H1 (cell line): ENCODE results near the gene YIPF6. TPM values are rescaled to one million over a fixed set of nuclear protein-coding genes. Genes with fewer than 3 reads are reported as not detected.

Experiments
- CTCF ChIA-PET: fragments of 300-600 bp; sonication (Branson Sonifier 250); formaldehyde crosslinking; loops from one replicate; lab custom pipeline; 2021; ENCODE audit not compliant: partially characterized antibody; lab: Charles Lee
- POLR2A ChIA-PET: fragments of 300-600 bp; sonication (Branson Sonifier 250); formaldehyde crosslinking; loops from one replicate; lab custom pipeline; 2021; ENCODE audit warnings: inconsistent platforms; ENCODE audit not compliant: partially characterized antibody; lab: Charles Lee
- DNase-seq, 2 experiments: peaks; one replicate each; pipeline versions ENCODE4 v3.0.0 to v3.0.0-alpha.2; 2010 to 2022; ENCODE audit warnings: low spot score in 2 of 2, low read depth in 1 of 2, mixed read lengths in 1 of 2
- FAIRE-seq: peaks from 2 replicates; lab custom pipeline; 2011; peaks lifted over from hg19 to GRCh38; lab: Jason Lieb, UNC
- H2AFZ ChIP-seq: 2 replicates; pipeline ENCODE4 v1.8.1; 2012; ENCODE audit warnings: low read length, inconsistent platforms
- H2AK5ac ChIP-seq: 2 replicates; pipeline ENCODE4 v1.6.1; 2013; ENCODE audit warnings: low read depth, low read length
- H2BK120ac ChIP-seq: replicated peaks from 2 replicates; pipeline ENCODE3; 2013; ENCODE audit warnings: low read depth, low read length, inconsistent platforms
- H2BK12ac ChIP-seq: 2 replicates; pipeline ENCODE4 v1.6.1; 2013; ENCODE audit warnings: low read depth, low read length
- H2BK15ac ChIP-seq: 2 replicates; pipeline ENCODE4 v1.6.1; 2013; ENCODE audit warnings: low read length
- H2BK20ac ChIP-seq: 2 replicates; pipeline ENCODE4 v1.6.1; 2013; ENCODE audit warnings: low read length
- H2BK5ac ChIP-seq: 2 replicates; pipeline ENCODE4 v1.6.1; 2013; ENCODE audit warnings: low read depth, low read length
- H3K14ac ChIP-seq: 2 replicates; pipeline ENCODE4 v1.6.1; 2013; ENCODE audit warnings: inconsistent platforms; ENCODE audit not compliant: insufficient read length
- H3K18ac ChIP-seq: 2 replicates; pipeline ENCODE4 v1.6.1; 2013; ENCODE audit warnings: low read length; ENCODE audit errors: extremely low read depth
- H3K23ac ChIP-seq: 2 replicates; pipeline ENCODE4 v1.6.1; 2013; ENCODE audit warnings: inconsistent platforms; ENCODE audit not compliant: insufficient read length
- H3K23me2 ChIP-seq: 2 replicates; pipeline ENCODE4 v1.6.1; 2013; ENCODE audit warnings: low read depth, low read length
- H3K27ac ChIP-seq: 2 replicates; pipeline ENCODE4 v1.6.1; 2011; ENCODE audit warnings: low read depth, low read length, inconsistent platforms
- H3K27me3 ChIP-seq, 4 experiments: replicated peaks in 1 of 4; 1 replicate in 1 of 4; 2 replicates in 3 of 4; pipeline versions ENCODE4 v1.6.1 to v1.8.1; 2011 to 2013; ENCODE audit warnings: low read length in 3 of 4, mild to moderate bottlenecking in 3 of 4, inconsistent platforms in 2 of 4, mixed read lengths in 2 of 4, moderate library complexity in 1 of 4; ENCODE audit not compliant: control insufficient read depth in 3 of 4, insufficient read depth in 3 of 4; ENCODE audit errors: extremely low read depth in 1 of 4
- H3K36me3 ChIP-seq, 4 experiments: 2 replicates each; pipeline versions ENCODE4 v1.6.1 to v1.8.1; 2011 to 2013; ENCODE audit warnings: mild to moderate bottlenecking in 4 of 4, low read length in 3 of 4, moderate library complexity in 2 of 4, control low read depth in 1 of 4, inconsistent platforms in 1 of 4; ENCODE audit not compliant: insufficient read depth in 4 of 4, control insufficient read depth in 2 of 4
- H3K4ac ChIP-seq: replicated peaks from 2 replicates; pipeline ENCODE3; 2013; ENCODE audit warnings: low read length, low read depth, mixed read lengths, inconsistent platforms; ENCODE audit not compliant: insufficient read length
- H3K4me1 ChIP-seq, 4 experiments: replicated peaks in 1 of 4; 1 replicate in 1 of 4; 2 replicates in 3 of 4; pipeline versions ENCODE4 v1.6.1 to v1.8.1; 2011 to 2013; ENCODE audit warnings: low read length in 3 of 4, inconsistent platforms in 2 of 4, mixed read lengths in 1 of 4; ENCODE audit not compliant: insufficient read depth in 4 of 4, control insufficient read depth in 3 of 4
- H3K4me2 ChIP-seq, 2 experiments: 2 replicates each; pipeline versions ENCODE4 v1.6.1 to v1.8.1; 2011 to 2013; ENCODE audit warnings: low read depth in 2 of 2, low read length in 2 of 2, control low read depth in 1 of 2, inconsistent platforms in 1 of 2, mild to moderate bottlenecking in 1 of 2; ENCODE audit not compliant: insufficient read depth in 1 of 2
- H3K4me3 ChIP-seq, 4 experiments: fragments of 200-600, 300-600 bp in 1 of 4; sonication (generic), shearing (Covaris generic), sonication (Bioruptor Twin) in 1 of 4; 2 replicates each; pipeline versions ENCODE4 v1.5.1 to v1.8.1; 2011 to 2016; ENCODE audit warnings: low read length in 4 of 4, low read depth in 3 of 4, control low read depth in 2 of 4, inconsistent platforms in 2 of 4, mild to moderate bottlenecking in 2 of 4, mixed read lengths in 1 of 4, moderate library complexity in 1 of 4; ENCODE audit not compliant: insufficient read depth in 2 of 4; ENCODE audit errors: extremely low read depth in 1 of 4
- H3K56ac ChIP-seq: replicated peaks from 2 replicates; pipeline ENCODE3; 2013; ENCODE audit warnings: low read depth, mild to moderate bottlenecking, mixed read lengths, low read length, inconsistent platforms; ENCODE audit not compliant: insufficient read length
- H3K79me1 ChIP-seq: 2 replicates; pipeline ENCODE4 v1.6.1; 2013; ENCODE audit warnings: low read depth, low read length, control low read depth
- H3K79me2 ChIP-seq, 2 experiments: 2 replicates each; pipeline versions ENCODE4 v1.6.1 to v1.8.1; 2012 to 2013; ENCODE audit warnings: low read length in 2 of 2, mild to moderate bottlenecking in 2 of 2, inconsistent platforms in 1 of 2; ENCODE audit not compliant: insufficient read depth in 2 of 2, control insufficient read depth in 1 of 2
- H3K9ac ChIP-seq, 4 experiments: replicated peaks in 1 of 4; 1 replicate in 1 of 4; 2 replicates in 3 of 4; pipeline versions ENCODE4 v1.6.1 to v1.8.1; 2011 to 2013; ENCODE audit warnings: low read depth in 3 of 4, low read length in 3 of 4, control low read depth in 2 of 4, mild to moderate bottlenecking in 2 of 4, moderate library complexity in 2 of 4, inconsistent platforms in 1 of 4; ENCODE audit errors: extremely low read depth in 1 of 4
- H3K9me3 ChIP-seq, 2 experiments: 2 replicates each; pipeline versions ENCODE4 v1.6.1 to v1.8.1; 2012 to 2013; ENCODE audit warnings: mild to moderate bottlenecking in 2 of 2, moderate library complexity in 2 of 2, control low read depth in 1 of 2, inconsistent platforms in 1 of 2, low read depth in 1 of 2, low read length in 1 of 2, mixed read lengths in 1 of 2; ENCODE audit not compliant: insufficient read depth in 2 of 2
- H4K20me1 ChIP-seq, 2 experiments: replicated peaks in 1 of 2; 2 replicates each; pipeline versions ENCODE3 to v1.8.1; 2011 to 2013; ENCODE audit warnings: inconsistent platforms in 2 of 2, low read length in 2 of 2, mild to moderate bottlenecking in 1 of 2; ENCODE audit not compliant: insufficient read depth in 2 of 2, control insufficient read depth in 1 of 2
- H4K5ac ChIP-seq: 2 replicates; pipeline ENCODE4 v1.6.1; 2013; ENCODE audit warnings: low read length, low read depth, mixed read lengths, inconsistent platforms; ENCODE audit not compliant: insufficient read length
- H4K8ac ChIP-seq: 2 replicates; pipeline ENCODE4 v1.8.0; 2013; ENCODE audit warnings: mild to moderate bottlenecking, moderate library complexity, low read length, inconsistent platforms; ENCODE audit not compliant: insufficient read depth; ENCODE audit errors: extremely low read depth
- H4K91ac ChIP-seq: replicated peaks from 2 replicates; pipeline ENCODE3; 2013; ENCODE audit warnings: low read length, mixed read lengths, inconsistent platforms; ENCODE audit not compliant: insufficient read length
- ASH2L ChIP-seq: fragments of 200-600, 300-600 bp; sonication (generic); IDR thresholded peaks from one replicate; pipeline ENCODE4 v1.7.1; 2017; ENCODE audit warnings: low read length
- CEBPB ChIP-seq: IDR thresholded peaks from 2 replicates; pipeline ENCODE4 v1.6.1; 2012; ENCODE audit warnings: low read depth, low read length
- JUN ChIP-seq: IDR thresholded peaks from 2 replicates; pipeline ENCODE4 v1.6.1; 2011; ENCODE audit warnings: low read depth, mild to moderate bottlenecking, improper control_type of control experiment, low read length
- KDM4A ChIP-seq: IDR thresholded peaks from one replicate; pipeline ENCODE4 v1.7.1; 2012; ENCODE audit warnings: low read depth, mild to moderate bottlenecking, moderate library complexity, low read length, inconsistent platforms; ENCODE audit not compliant: severe bottlenecking
- KDM5A ChIP-seq: fragments of 200-600 bp; IDR thresholded peaks from 2 replicates; pipeline ENCODE4 v1.7.1; 2012; ENCODE audit warnings: mild to moderate bottlenecking, low read length, inconsistent platforms, mixed read lengths
- MAFK ChIP-seq: IDR thresholded peaks from 2 replicates; pipeline ENCODE4 v1.6.1; 2012; ENCODE audit warnings: low read depth, mild to moderate bottlenecking, improper control_type of control experiment, low read length
- NANOG ChIP-seq: IDR thresholded peaks from 2 replicates; pipeline ENCODE4 v1.6.1; 2011; ENCODE audit warnings: low read length, low read depth, mild to moderate bottlenecking, inconsistent platforms; ENCODE audit not compliant: insufficient read depth, poor library complexity, severe bottlenecking
- PHF8 ChIP-seq: fragments of 200-600 bp; sonication (generic); conservative IDR thresholded peaks from 2 replicates; pipeline ENCODE4 v1.7.1; 2012; ENCODE audit warnings: low read depth, mild to moderate bottlenecking, inconsistent platforms, low read length, moderate library complexity
- RNF2 ChIP-seq: fragments of 200-900, 300-1000 bp; sonication (generic); IDR thresholded peaks from 2 replicates; pipeline ENCODE4 v1.7.1; 2016; ENCODE audit warnings: borderline replicate concordance, low read depth, mild to moderate bottlenecking, antibody characterized with exemption, low read length; ENCODE audit not compliant: poor library complexity, severe bottlenecking; ENCODE audit errors: missing control alignments
- SIN3A ChIP-seq, 2 experiments: IDR thresholded peaks in 1 of 2; conservative IDR thresholded peaks in 1 of 2; 2 replicates each; pipeline ENCODE4 v1.6.1; 2011 to 2012; ENCODE audit warnings: low read length in 2 of 2, improper control_type of control experiment in 1 of 2, low read depth in 1 of 2, mild to moderate bottlenecking in 1 of 2
- SRF ChIP-seq: IDR thresholded peaks from 2 replicates; pipeline ENCODE4 v1.6.1; 2011; ENCODE audit warnings: mild to moderate bottlenecking, low read depth, low read length, moderate library complexity
- TAF7 ChIP-seq: optimal IDR thresholded peaks from 2 replicates; pipeline ENCODE3; 2011; ENCODE audit warnings: low read depth, mild to moderate bottlenecking, inconsistent platforms, low read length, moderate library complexity, borderline replicate concordance
- TBP ChIP-seq: IDR thresholded peaks from 2 replicates; pipeline ENCODE4 v1.6.1; 2011; ENCODE audit warnings: low read depth, low read length, improper control_type of control experiment
- WGBS, 2 experiments: shearing (Covaris generic) in 1 of 2; methylation state at CpG; one replicate each; pipeline versions ENCODE4 v1.1.6 to v1.1.7; 2013 to 2015; ENCODE audit warnings: low lambda C conversion rate in 2 of 2, mixed read lengths in 2 of 2, inconsistent platforms in 1 of 2, low coverage in 1 of 2, missing lambda C conversion rate in 1 of 2; ENCODE audit not compliant: insufficient replicate concordance in 2 of 2, insufficient coverage in 1 of 2, insufficient read length in 1 of 2; ENCODE audit errors: extremely low coverage in 1 of 2, missing lambda C conversion rate in 1 of 2; 5-methylcytosine and 5-hydroxymethylcytosine counted together
- polyA plus RNA-seq, 7 experiments: library from polyadenylated mRNA; depleted of rRNA in 3 of 7; stranded (reverse) in 5 of 7; unstranded in 2 of 7; fragments of >200 nt in 5 of 7; fragments of 200-250 nt in 2 of 7; gene quantifications; 1 replicate in 5 of 7; 2 replicates in 1 of 7; 4 replicates in 1 of 7; pipeline versions ENCODE4 v1.2.1 to v1.2.3, GENCODE V29; 2011 to 2013; ENCODE audit warnings: missing spikeins in 2 of 7, mixed read lengths in 2 of 7
- total RNA-seq: library from RNA; stranded (reverse); fragmentation: NEBNext Ultra II Directional; extraction: Animal tissue kit (Norgen Biotek cat#: 25700); gene quantifications from 2 replicates; pipeline ENCODE4 v1.2.1, GENCODE V29; 2021

YIPF6 gene
- total and polyA plus RNA-seq, 2 of the 8 experiments (the other 6 are each of a cell fraction or from before 2014, with no cell fraction given), result 16.9 to 34.1 TPM

GRCh38 chrX:68464796-68465195, 34.1 kb upstream of the YIPF6 start:
- Histone ChIP-seq H4K20me1 (no peaks in the 10 kb centered on the region), H2AFZ (no peak overlapping the region), H3K79me1 (no peaks in the 10 kb centered on the region), H3K4me2 (no peak overlapping the region), H3K14ac (no peak overlapping the region), H3K9me3 (no peaks in the 10 kb centered on the region), H2BK5ac (no peak overlapping the region), H2BK12ac (no peak overlapping the region), H2BK20ac (no peak overlapping the region), H3K9ac (no peak overlapping the region), H3K23me2 (no peaks in the 10 kb centered on the region), H2BK15ac (no peak overlapping the region), H3K56ac (no peak overlapping the region), H3K27me3 (no peaks in the 10 kb centered on the region), H3K23ac (no peak overlapping the region), H3K36me3 (no peaks in the 10 kb centered on the region), H3K27ac (no peak overlapping the region), H3K4me3 (no peak overlapping the region), H3K4me1 (no peaks in the 10 kb centered on the region)
- ChIA-PET POLR2A (interaction anchor here (0.6 kb wide), 1 partner anchor 34 kb away, joined by 3 read pairs; no protein-coding TSS in a partner anchor), CTCF (interaction anchor here (0.9 to 1.9 kb wide), 2 partner anchors 10 to 269 kb away, joined by 5 to 9 read pairs; no protein-coding TSS in a partner anchor)
- no peak for FAIRE-seq
- no peak for DNase-seq
- no peak for TF ChIP-seq TAF7
- no peak for TF ChIP-seq ASH2L
- no peak for TF ChIP-seq NANOG
- TF ChIP-seq RNF2, result no peak
- no peak for TF ChIP-seq PHF8
- TF ChIP-seq MAFK, result no peak
- TF ChIP-seq SIN3A (conservative IDR thresholded peaks at IDR 0.05 in 1 of 2, IDR thresholded peaks at IDR 0.05 in 1 of 2; ENCODE audit: low read depth in 1 of 2, low read length in 2 of 2), result no peak
- TF ChIP-seq JUN, result no peak
- TF ChIP-seq TBP, result no peak
- no peak for TF ChIP-seq KDM5A
- TF ChIP-seq KDM4A, result no peak
- TF ChIP-seq SRF, result no peak
- TF ChIP-seq CEBPB, result no peak
- TF ChIP-seq, all 59 proteins: peak for 0
- no peaks in the 10 kb centered on the region for H3K79me2 ChIP-seq
- H3K4ac ChIP-seq, result no peak overlapping the region
- WGBS, 2 experiments, result 81% methylated on average over 3 of the region's 4 CpGs; no CpG with 5 or more reads in 1 of the 2 experiments
- H4K8ac ChIP-seq, result no peak overlapping the region
- H2BK120ac ChIP-seq, result no peak overlapping the region
- no peak overlapping the region for H2AK5ac ChIP-seq
- H4K5ac ChIP-seq, result no peak overlapping the region
- no peak overlapping the region for H4K91ac ChIP-seq
- no peak overlapping the region for H3K18ac ChIP-seq
